HL-60 (cell line): ENCODE measurements around the gene UNC45A.

Experiments
- GABPA ChIP-seq: IDR thresholded peaks from 2 replicates; pipeline ENCODE4 v1.6.1; 2012; ENCODE audit warnings: low read depth
- TF ChIP-seq, protein P1 (sequence below): IDR thresholded peaks from 2 replicates; pipeline ENCODE4 v1.6.1; 2012; ENCODE audit warnings: low read depth; ENCODE audit not compliant: insufficient replicate concordance
- TF ChIP-seq, protein P2 (sequence below): IDR thresholded peaks from one replicate; pipeline ENCODE4 v1.5.1; 2011; ENCODE audit warnings: low read length, control low read depth, inconsistent platforms; ENCODE audit not compliant: insufficient read depth

DNA sequence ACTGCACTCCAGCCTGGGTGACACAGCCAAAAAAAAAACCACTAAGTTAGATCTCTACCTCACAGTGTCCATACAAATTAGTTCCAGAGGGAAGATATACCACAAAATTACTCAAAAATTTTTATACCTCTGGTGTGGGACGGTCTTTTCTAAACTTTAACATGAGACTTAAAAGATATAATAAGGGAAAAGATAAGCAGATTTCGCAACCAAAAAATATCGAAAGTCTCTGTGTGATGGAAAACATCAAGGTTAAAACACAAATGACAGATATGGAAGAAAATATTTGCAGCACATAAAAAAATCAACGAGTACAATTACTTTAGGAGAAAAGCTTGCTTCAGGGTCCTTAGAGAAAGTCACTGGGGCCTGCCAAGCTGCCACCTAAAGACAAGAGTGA, 13.2 kb upstream of the UNC45A start:
- TF ChIP-seq, protein P1, sequence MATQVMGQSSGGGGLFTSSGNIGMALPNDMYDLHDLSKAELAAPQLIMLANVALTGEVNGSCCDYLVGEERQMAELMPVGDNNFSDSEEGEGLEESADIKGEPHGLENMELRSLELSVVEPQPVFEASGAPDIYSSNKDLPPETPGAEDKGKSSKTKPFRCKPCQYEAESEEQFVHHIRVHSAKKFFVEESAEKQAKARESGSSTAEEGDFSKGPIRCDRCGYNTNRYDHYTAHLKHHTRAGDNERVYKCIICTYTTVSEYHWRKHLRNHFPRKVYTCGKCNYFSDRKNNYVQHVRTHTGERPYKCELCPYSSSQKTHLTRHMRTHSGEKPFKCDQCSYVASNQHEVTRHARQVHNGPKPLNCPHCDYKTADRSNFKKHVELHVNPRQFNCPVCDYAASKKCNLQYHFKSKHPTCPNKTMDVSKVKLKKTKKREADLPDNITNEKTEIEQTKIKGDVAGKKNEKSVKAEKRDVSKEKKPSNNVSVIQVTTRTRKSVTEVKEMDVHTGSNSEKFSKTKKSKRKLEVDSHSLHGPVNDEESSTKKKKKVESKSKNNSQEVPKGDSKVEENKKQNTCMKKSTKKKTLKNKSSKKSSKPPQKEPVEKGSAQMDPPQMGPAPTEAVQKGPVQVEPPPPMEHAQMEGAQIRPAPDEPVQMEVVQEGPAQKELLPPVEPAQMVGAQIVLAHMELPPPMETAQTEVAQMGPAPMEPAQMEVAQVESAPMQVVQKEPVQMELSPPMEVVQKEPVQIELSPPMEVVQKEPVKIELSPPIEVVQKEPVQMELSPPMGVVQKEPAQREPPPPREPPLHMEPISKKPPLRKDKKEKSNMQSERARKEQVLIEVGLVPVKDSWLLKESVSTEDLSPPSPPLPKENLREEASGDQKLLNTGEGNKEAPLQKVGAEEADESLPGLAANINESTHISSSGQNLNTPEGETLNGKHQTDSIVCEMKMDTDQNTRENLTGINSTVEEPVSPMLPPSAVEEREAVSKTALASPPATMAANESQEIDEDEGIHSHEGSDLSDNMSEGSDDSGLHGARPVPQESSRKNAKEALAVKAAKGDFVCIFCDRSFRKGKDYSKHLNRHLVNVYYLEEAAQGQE = no peak
- TF ChIP-seq, protein P2, sequence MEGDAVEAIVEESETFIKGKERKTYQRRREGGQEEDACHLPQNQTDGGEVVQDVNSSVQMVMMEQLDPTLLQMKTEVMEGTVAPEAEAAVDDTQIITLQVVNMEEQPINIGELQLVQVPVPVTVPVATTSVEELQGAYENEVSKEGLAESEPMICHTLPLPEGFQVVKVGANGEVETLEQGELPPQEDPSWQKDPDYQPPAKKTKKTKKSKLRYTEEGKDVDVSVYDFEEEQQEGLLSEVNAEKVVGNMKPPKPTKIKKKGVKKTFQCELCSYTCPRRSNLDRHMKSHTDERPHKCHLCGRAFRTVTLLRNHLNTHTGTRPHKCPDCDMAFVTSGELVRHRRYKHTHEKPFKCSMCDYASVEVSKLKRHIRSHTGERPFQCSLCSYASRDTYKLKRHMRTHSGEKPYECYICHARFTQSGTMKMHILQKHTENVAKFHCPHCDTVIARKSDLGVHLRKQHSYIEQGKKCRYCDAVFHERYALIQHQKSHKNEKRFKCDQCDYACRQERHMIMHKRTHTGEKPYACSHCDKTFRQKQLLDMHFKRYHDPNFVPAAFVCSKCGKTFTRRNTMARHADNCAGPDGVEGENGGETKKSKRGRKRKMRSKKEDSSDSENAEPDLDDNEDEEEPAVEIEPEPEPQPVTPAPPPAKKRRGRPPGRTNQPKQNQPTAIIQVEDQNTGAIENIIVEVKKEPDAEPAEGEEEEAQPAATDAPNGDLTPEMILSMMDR = no peak
- no peak for TF ChIP-seq GABPA
